ENCODE results near the gene NMD3. TPM values are rescaled to one million over a fixed set of nuclear protein-coding genes. Genes with fewer than 3 reads are reported as not detected.

NMD3 gene
- total RNA-seq, 1 donor from 2014 or later = 46.6 TPM

- TF ChIP-seq CTCF (IDR thresholded peaks at IDR 0.05; ENCODE audit: unreplicated experiment) = no peak
- no peak for DNase-seq (ENCODE audit: low spot score, unreplicated experiment)
- H3K4me3 Mint-ChIP-seq (ENCODE audit: low read depth) = no peak overlapping the region
- H3K36me3 Mint-ChIP-seq (ENCODE audit: insufficient read depth) = peaks cover 27% of the 10 kb centered on the region
- no peaks in the 10 kb centered on the region for H3K9me3 Mint-ChIP-seq (ENCODE audit: low read depth)
- no peaks in the 10 kb centered on the region for H3K27me3 Mint-ChIP-seq
- H3K4me1 Mint-ChIP-seq (ENCODE audit: low read depth) = peaks cover 8% of the 10 kb centered on the region
- no peak overlapping the region for H3K27ac Mint-ChIP-seq
Measured at GRCh38 chr3:161247049-161247448, 25.9 kb downstream of the NMD3 start.

GRCh38 chr3:161250116-161250515, 29.0 kb downstream of the NMD3 start:
- H3K27me3 Mint-ChIP-seq = no peaks in the 10 kb centered on the region
- H3K36me3 Mint-ChIP-seq (ENCODE audit: insufficient read depth) = peaks cover 33% of the 10 kb centered on the region
- no peak overlapping the region for H3K4me3 Mint-ChIP-seq (ENCODE audit: low read depth)
- H3K4me1 Mint-ChIP-seq (ENCODE audit: low read depth) = peaks cover 21% of the 10 kb centered on the region
- DNase-seq (ENCODE audit: low spot score, unreplicated experiment) = no peak
- no peaks in the 10 kb centered on the region for H3K9me3 Mint-ChIP-seq (ENCODE audit: low read depth)
- no peak for TF ChIP-seq CTCF (IDR thresholded peaks at IDR 0.05; ENCODE audit: unreplicated experiment)
- no peak overlapping the region for H3K27ac Mint-ChIP-seq

- Mint-ChIP-seq H3K4me1 (ENCODE audit: low read depth) (peaks cover 21% of the 10 kb centered on the region), H3K4me3 (ENCODE audit: low read depth) (no peak overlapping the region), H3K36me3 (ENCODE audit: insufficient read depth) (peaks cover 37% of the 10 kb centered on the region), H3K27ac (no peak overlapping the region), H3K27me3 (no peaks in the 10 kb centered on the region), H3K9me3 (ENCODE audit: low read depth) (no peaks in the 10 kb centered on the region)
- DNase-seq (ENCODE audit: low spot score, unreplicated experiment) = no peak
- TF ChIP-seq CTCF (IDR thresholded peaks at IDR 0.05; ENCODE audit: unreplicated experiment) = no peak
Measured at GRCh38 chr3:161251716-161252115, 30.6 kb downstream of the NMD3 start.

- TF ChIP-seq CTCF (IDR thresholded peaks at IDR 0.05; ENCODE audit: unreplicated experiment) = no peak
- H3K27me3 Mint-ChIP-seq = no peaks in the 10 kb centered on the region
- no peak overlapping the region for H3K4me3 Mint-ChIP-seq (ENCODE audit: low read depth)
- peaks cover 37% of the 10 kb centered on the region for H3K36me3 Mint-ChIP-seq (ENCODE audit: insufficient read depth)
- no peak for DNase-seq (ENCODE audit: low spot score, unreplicated experiment)
- H3K4me1 Mint-ChIP-seq (ENCODE audit: low read depth) = peaks cover 18% of the 10 kb centered on the region
- no peak overlapping the region for H3K27ac Mint-ChIP-seq
- no peaks in the 10 kb centered on the region for H3K9me3 Mint-ChIP-seq (ENCODE audit: low read depth)
Measured at GRCh38 chr3:161252143-161252542, 31.0 kb downstream of the NMD3 start.

- H3K4me3 Mint-ChIP-seq (ENCODE audit: low read depth) = no peak overlapping the region
- TF ChIP-seq CTCF (IDR thresholded peaks at IDR 0.05; ENCODE audit: unreplicated experiment) = no peak
- no peak for DNase-seq (ENCODE audit: low spot score, unreplicated experiment)
- H3K9me3 Mint-ChIP-seq (ENCODE audit: low read depth) = peaks cover 2% of the 10 kb centered on the region
- peaks cover 49% of the 10 kb centered on the region for H3K36me3 Mint-ChIP-seq (ENCODE audit: insufficient read depth)
- no peaks in the 10 kb centered on the region for H3K27me3 Mint-ChIP-seq
- no peak overlapping the region for H3K27ac Mint-ChIP-seq
- peaks cover 16% of the 10 kb centered on the region for H3K4me1 Mint-ChIP-seq (ENCODE audit: low read depth)
Measured at GRCh38 chr3:161253711-161254110, 32.6 kb downstream of the NMD3 start.
